Measurements from ENCODE around the gene CASP7. TPM values are rescaled to one million over a fixed set of nuclear protein-coding genes. Genes with fewer than 3 reads are reported as not detected.

The CASP7 gene
- total RNA-seq, 1 experiment from 2014 or later: 14.0 TPM

- DNase-seq: no peak
- H3K79me2 ChIP-seq (ENCODE audit: low read depth): no peaks in the 10 kb centered on the region
- intact Hi-C loops (cut with micrococcal nuclease; ENCODE audit: unreplicated experiment): no loop called here
- no peaks in the 10 kb centered on the region for H3F3A ChIP-seq (ENCODE audit: insufficient read depth, low read depth)
- no peak for TF ChIP-seq EZH2 (IDR thresholded peaks at IDR 0.05; ENCODE audit: low read depth)
- TF ChIP-seq CTCF (conservative IDR thresholded peaks at IDR 0.05): no peak
- no peaks in the 10 kb centered on the region for H3K9me2 ChIP-seq (ENCODE audit: insufficient read depth)
- BruUV-seq (replicated peaks): no TSS peak
- H3K4me2 ChIP-seq: no peak overlapping the region
- no peak overlapping the region for H3K27ac ChIP-seq
- H3K36me3 ChIP-seq (ENCODE audit: low read depth): no peaks in the 10 kb centered on the region
- POLR2A ChIA-PET (ENCODE audit: unreplicated experiment): no interaction called here
- H2AFZ ChIP-seq: no peak overlapping the region
- H4K20me1 ChIP-seq (ENCODE audit: insufficient read depth): no peaks in the 10 kb centered on the region
- peaks cover 35% of the 10 kb centered on the region for H3K27me3 ChIP-seq (ENCODE audit: insufficient read depth, low read depth)
- H3K4me3 ChIP-seq: no peak overlapping the region
- no peaks in the 10 kb centered on the region; the same call in 1 of the 2 replicates for H3K4me1 ChIP-seq (replicated peaks; ENCODE audit: insufficient read depth)
- no peaks in the 10 kb centered on the region for H3K9me3 ChIP-seq (ENCODE audit: insufficient read depth, low read depth)
- CTCF ChIA-PET: no interaction called here
These were observed 35.3 kb upstream of the CASP7 start for GRCh38 chr10:113644185-113645120.

GRCh38 chr10:113646336-113647201, 33.1 kb upstream of the CASP7 start:
- no peak for DNase-seq
- Histone ChIP-seq H3K9me3 (ENCODE audit: insufficient read depth, low read depth) (no peaks in the 10 kb centered on the region), H3K36me3 (ENCODE audit: low read depth) (no peaks in the 10 kb centered on the region), H3K27ac (no peak overlapping the region), H3K4me1 (replicated peaks; ENCODE audit: insufficient read depth) (no peaks in the 10 kb centered on the region; the same call in 1 of the 2 replicates), H3K4me3 (no peak overlapping the region), H3K4me2 (no peak overlapping the region), H3K79me2 (ENCODE audit: low read depth) (no peaks in the 10 kb centered on the region), H3K9me2 (ENCODE audit: insufficient read depth) (no peaks in the 10 kb centered on the region), H2AFZ (no peak overlapping the region), H3F3A (ENCODE audit: insufficient read depth, low read depth) (no peaks in the 10 kb centered on the region), H4K20me1 (ENCODE audit: insufficient read depth) (no peaks in the 10 kb centered on the region), H3K27me3 (ENCODE audit: insufficient read depth, low read depth) (peaks cover 17% of the 10 kb centered on the region)
- BruUV-seq (replicated peaks): no TSS peak
- ChIA-PET POLR2A (ENCODE audit: unreplicated experiment) (no interaction called here), CTCF (no interaction called here)
- TF ChIP-seq EZH2 (IDR thresholded peaks at IDR 0.05; ENCODE audit: low read depth) (no peak), CTCF (conservative IDR thresholded peaks at IDR 0.05) (no peak)
- intact Hi-C loops (cut with micrococcal nuclease; ENCODE audit: unreplicated experiment): no loop called here

GRCh38 chr10:113647812-113648211, 31.9 kb upstream of the CASP7 start:
- TF ChIP-seq CTCF (conservative IDR thresholded peaks at IDR 0.05): no peak
- no peak for TF ChIP-seq EZH2 (IDR thresholded peaks at IDR 0.05; ENCODE audit: low read depth)

More at GRCh38 chr10:113647812-113648211, 31.9 kb upstream of the CASP7 start:
- BruUV-seq (replicated peaks): no TSS peak
- ChIA-PET POLR2A (ENCODE audit: unreplicated experiment) (no interaction called here), CTCF (no interaction called here)
- Histone ChIP-seq H3K9me3 (ENCODE audit: insufficient read depth, low read depth) (no peaks in the 10 kb centered on the region), H3K9me2 (ENCODE audit: insufficient read depth) (no peaks in the 10 kb centered on the region), H3F3A (ENCODE audit: insufficient read depth, low read depth) (no peaks in the 10 kb centered on the region), H4K20me1 (ENCODE audit: insufficient read depth) (no peaks in the 10 kb centered on the region), H3K4me1 (replicated peaks; ENCODE audit: insufficient read depth) (no peaks in the 10 kb centered on the region; the same call in 1 of the 2 replicates), H2AFZ (no peak overlapping the region), H3K36me3 (ENCODE audit: low read depth) (no peaks in the 10 kb centered on the region), H3K4me3 (no peak overlapping the region), H3K27ac (no peak overlapping the region), H3K4me2 (no peak overlapping the region), H3K27me3 (ENCODE audit: insufficient read depth, low read depth) (peaks cover 10% of the 10 kb centered on the region; the same call in 1 of the 2 replicates), H3K79me2 (ENCODE audit: low read depth) (no peaks in the 10 kb centered on the region)
- intact Hi-C loops (cut with micrococcal nuclease; ENCODE audit: unreplicated experiment): no loop called here
- DNase-seq: no peak
